K562 (cell line): Measurements from ENCODE around the gene MAST3. TPM values are rescaled to one million over a fixed set of nuclear protein-coding genes. Genes with fewer than 3 reads are reported as not detected.
A peak's percentile ranks its signal among the peaks of the same experiment; 100 is the strongest.

Experiments
- BCLAF1 ChIP-seq, 2 experiments: fragments of 450-650 bp in 1 of 2; IDR thresholded peaks; 2 replicates each; pipeline ENCODE4 v1.6.1; 2011 to 2017; ENCODE audit warnings: low read depth in 2 of 2, antibody characterized with exemption in 1 of 2, borderline replicate concordance in 1 of 2, low read length in 1 of 2, mild to moderate bottlenecking in 1 of 2, mixed read lengths in 1 of 2; ENCODE audit not compliant: control insufficient read depth in 1 of 2
- BMI1 ChIP-seq: fragments of 150-350 bp; IDR thresholded peaks from 2 replicates; pipeline ENCODE4 v1.6.1; 2014; ENCODE audit warnings: low read length
- EGR1 ChIP-seq: fragments of 450-650 bp; conservative IDR thresholded peaks from 2 replicates; pipeline ENCODE4 v1.6.1; 2017; ENCODE audit warnings: mild to moderate bottlenecking
- FUS ChIP-seq: fragments of 200-400 bp; formaldehyde crosslinking; optimal IDR thresholded peaks from 2 replicates; pipeline ENCODE3; 2017; ENCODE audit warnings: low read depth, low read length
- GATAD2B ChIP-seq: fragments of 450-650 bp; IDR thresholded peaks from 2 replicates; pipeline ENCODE4 v1.6.1; 2017; ENCODE audit warnings: mild to moderate bottlenecking, borderline replicate concordance
- KAT2B ChIP-seq: IDR thresholded peaks from one replicate; pipeline ENCODE4 v1.6.1; 2012; ENCODE audit warnings: low read depth, mild to moderate bottlenecking, control low read depth, inconsistent platforms, low read length, moderate library complexity
- KLF1 ChIP-seq: fragments of 450-650 bp; IDR thresholded peaks from 2 replicates; pipeline ENCODE4 v1.6.1; 2016; ENCODE audit warnings: missing genetic modification characterization, missing compliant biosample characterization
- MTA3 ChIP-seq: fragments of 450-650 bp; formaldehyde crosslinking; IDR thresholded peaks from 2 replicates; pipeline ENCODE4 v1.6.1; 2017; ENCODE audit warnings: mild to moderate bottlenecking, borderline replicate concordance
- ZNF121 ChIP-seq: sonication (generic); formaldehyde crosslinking; conservative IDR thresholded peaks from 2 replicates; pipeline ENCODE4 v1.8.0; 2022; ENCODE audit warnings: missing genetic modification reagents
- polyA plus RNA-seq, 8 experiments: library from polyadenylated mRNA; depleted of rRNA in 4 of 8; stranded (reverse) in 5 of 8; unstranded in 3 of 8; fragments of >200 nt; fragmentation: Nextera tagmentation in 2 of 8; fragmentation: Illumina TruSeq in 1 of 8; extraction: Ambion mirVana in 2 of 8; extraction: Trizol in 1 of 8; gene quantifications; 2 replicates each; pipeline versions ENCODE4 v1.2.1 to v1.2.3, GENCODE V29; 2011 to 2014; ENCODE audit warnings: inconsistent platforms in 1 of 8, missing spikeins in 1 of 8
- total RNA-seq, 7 experiments: library from RNA; depleted of rRNA in 6 of 7; stranded (reverse); fragments of >200 nt in 6 of 7; fragmentation: Illumina TruSeq in 2 of 7; extraction: Trizol in 2 of 7; gene quantifications; 2 replicates each; pipeline versions ENCODE4 v1.2.1 to v1.2.3, GENCODE V29; 2011 to 2021; ENCODE audit warnings: low replicate concordance in 1 of 7
- TF ChIP-seq, protein P1 (sequence below): sonication (generic); formaldehyde crosslinking; IDR thresholded peaks from 2 replicates; pipeline ENCODE4 v1.8.1; 2023; ENCODE audit warnings: mild to moderate bottlenecking, missing genetic modification reagents

Gene MAST3
- total and polyA plus RNA-seq, 9 of the 15 experiments (the other 6 are each of a cell fraction or from before 2014, with no cell fraction given): 0.94 to 9.9 (median 2.4) TPM

GRCh38 chr19:18097217-18097992, at the start of gene MAST3 (continued):
- TF ChIP-seq BCLAF1 (IDR thresholded peaks at IDR 0.05; ENCODE audit: borderline replicate concordance in 1 of 2, control insufficient read depth in 1 of 2, low read depth in 2 of 2, low read length in 1 of 2) (no peak), FUS (no peak), KAT2B (no peak), MTA3 (no peak), KLF1 (no peak), GATAD2B (no peak), ZNF121 (CRISPR knock-in tag) (0 out of 2 replicates have a peak, but pooled peaks have one; percentile 50), BMI1 (no peak), EGR1 (peak; percentile 39; the same call in 1 of the 2 replicates)
- TF ChIP-seq, protein P1, sequence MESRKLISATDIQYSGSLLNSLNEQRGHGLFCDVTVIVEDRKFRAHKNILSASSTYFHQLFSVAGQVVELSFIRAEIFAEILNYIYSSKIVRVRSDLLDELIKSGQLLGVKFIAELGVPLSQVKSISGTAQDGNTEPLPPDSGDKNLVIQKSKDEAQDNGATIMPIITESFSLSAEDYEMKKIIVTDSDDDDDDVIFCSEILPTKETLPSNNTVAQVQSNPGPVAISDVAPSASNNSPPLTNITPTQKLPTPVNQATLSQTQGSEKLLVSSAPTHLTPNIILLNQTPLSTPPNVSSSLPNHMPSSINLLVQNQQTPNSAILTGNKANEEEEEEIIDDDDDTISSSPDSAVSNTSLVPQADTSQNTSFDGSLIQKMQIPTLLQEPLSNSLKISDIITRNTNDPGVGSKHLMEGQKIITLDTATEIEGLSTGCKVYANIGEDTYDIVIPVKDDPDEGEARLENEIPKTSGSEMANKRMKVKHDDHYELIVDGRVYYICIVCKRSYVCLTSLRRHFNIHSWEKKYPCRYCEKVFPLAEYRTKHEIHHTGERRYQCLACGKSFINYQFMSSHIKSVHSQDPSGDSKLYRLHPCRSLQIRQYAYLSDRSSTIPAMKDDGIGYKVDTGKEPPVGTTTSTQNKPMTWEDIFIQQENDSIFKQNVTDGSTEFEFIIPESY (CRISPR knock-in tag): peak; percentile 63; the same call in 1 of the 2 replicates
